NCI-H774 (cell line): Measurements from ENCODE around the gene CRISPLD2.

Experiments
- DNase-seq: peaks from one replicate; lab custom pipeline; 2025; lab: John Stamatoyannopoulos, UW

Gene CRISPLD2

GRCh38 chr16:84957792-84958191, 138.0 kb downstream of the CRISPLD2 start:
- no peak for DNase-seq
